GM06990 (cell line): ENCODE results near the gene SCAPER.

Experiments
- DNase-seq: peaks from one replicate; pipeline ENCODE4 v3.0.0-alpha.2; 2011; ENCODE audit not compliant: insufficient read length; ENCODE audit errors: extremely low read depth
- H3K27me3 ChIP-seq: replicated peaks from 2 replicates; pipeline ENCODE4 v1.6.0; 2011; ENCODE audit warnings: low read length; ENCODE audit not compliant: control insufficient read depth, insufficient read depth
- H3K36me3 ChIP-seq: 2 replicates; pipeline ENCODE4 v1.5.1; 2011; ENCODE audit warnings: low read length; ENCODE audit not compliant: control insufficient read depth, insufficient read depth
- H3K4me3 ChIP-seq: replicated peaks from 2 replicates; pipeline ENCODE4 v1.5.1; 2011; ENCODE audit warnings: low read depth, mild to moderate bottlenecking, control low read depth, low read length
- CTCF ChIP-seq: IDR thresholded peaks from 2 replicates; pipeline ENCODE4 v1.5.1; 2011; ENCODE audit warnings: low read length, control low read depth, mild to moderate bottlenecking, inconsistent platforms; ENCODE audit not compliant: insufficient read depth, poor library complexity, severe bottlenecking

The SCAPER gene

GRCh38 chr15:76866008-76866407 is 39.1 kb downstream of the SCAPER start:
- no peak for TF ChIP-seq CTCF
- no peaks in the 10 kb centered on the region for H3K27me3 ChIP-seq
- no peak overlapping the region for H3K4me3 ChIP-seq
- H3K36me3 ChIP-seq = no peaks in the 10 kb centered on the region
- no peak for DNase-seq

GRCh38 chr15:76865548-76865991 is 39.6 kb downstream of the SCAPER start:
- TF ChIP-seq CTCF = no peak
- peak; percentile 9 for DNase-seq
- no peak overlapping the region for H3K4me3 ChIP-seq
- H3K36me3 ChIP-seq = no peaks in the 10 kb centered on the region
- H3K27me3 ChIP-seq = no peaks in the 10 kb centered on the region

- Histone ChIP-seq H3K4me3 (no peak overlapping the region), H3K27me3 (no peaks in the 10 kb centered on the region), H3K36me3 (no peaks in the 10 kb centered on the region)
- no peak for DNase-seq
- TF ChIP-seq CTCF = no peak
These were observed 40.6 kb downstream of the SCAPER start for GRCh38 chr15:76864586-76864985.

- Histone ChIP-seq H3K4me3 (no peak overlapping the region), H3K27me3 (no peaks in the 10 kb centered on the region), H3K36me3 (no peaks in the 10 kb centered on the region)
- no peak for TF ChIP-seq CTCF
- DNase-seq = no peak
These were observed 41.4 kb downstream of the SCAPER start for GRCh38 chr15:76863693-76864092.

GRCh38 chr15:76863123-76863522 is 42.0 kb downstream of the SCAPER start:
- DNase-seq = no peak
- Histone ChIP-seq H3K27me3 (no peaks in the 10 kb centered on the region), H3K4me3 (no peak overlapping the region), H3K36me3 (no peaks in the 10 kb centered on the region)
- no peak for TF ChIP-seq CTCF

- Histone ChIP-seq H3K4me3 (no peak overlapping the region), H3K27me3 (no peaks in the 10 kb centered on the region), H3K36me3 (no peaks in the 10 kb centered on the region)
- DNase-seq = no peak
- TF ChIP-seq CTCF = no peak
These were observed 43.2 kb downstream of the SCAPER start for GRCh38 chr15:76861815-76862397.
